Measurements from ENCODE around the gene NRCAM. TPM values are rescaled to one million over a fixed set of nuclear protein-coding genes. Genes with fewer than 3 reads are reported as not detected.
A peak's percentile ranks its signal among the peaks of the same experiment; 100 is the strongest.

Gene NRCAM
- total and polyA plus RNA-seq, 2 of the 13 experiments (the other 11 are each of a cell fraction or from before 2014, with no cell fraction given) = 0.31 to 0.33 TPM

DNA sequence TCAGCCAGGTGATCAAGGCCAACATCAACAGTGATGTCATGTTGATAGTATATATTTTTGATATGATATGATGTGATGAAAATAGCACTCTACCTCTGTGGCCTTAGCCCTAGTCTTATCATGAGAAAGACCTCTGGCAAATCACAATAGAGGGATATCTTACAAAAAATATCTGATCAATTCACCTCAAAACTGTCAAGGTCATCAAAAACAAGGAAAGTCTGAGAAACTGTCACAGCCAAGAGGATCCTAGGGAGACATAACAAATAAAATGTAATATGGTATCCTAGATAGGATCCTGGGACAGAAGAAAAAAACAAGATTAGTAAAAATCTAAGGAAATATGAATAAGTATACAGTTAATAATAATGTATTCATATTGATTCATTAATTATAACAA lies 92.6 kb downstream of the NRCAM start:
- TF ChIP-seq ZNF747 (CRISPR knock-in tag; IDR thresholded peaks at IDR 0.05; ENCODE audit: borderline replicate concordance) (no peak), MAFF (IDR thresholded peaks at IDR 0.05; ENCODE audit: low read depth, low read length) (peak; percentile 56; the same call in 1 of the 2 replicates), MAFK (conservative IDR thresholded peaks at IDR 0.05 in 1 of 2, IDR thresholded peaks at IDR 0.05 in 1 of 2; ENCODE audit: low read length in 2 of 2) (peak; percentile 60 to 75)
- ATAC-seq = no peak
- peaks cover 16% of the 10 kb centered on the region for H3K4me1 ChIP-seq (ENCODE audit: insufficient read depth, low read length)
- no peak for DNase-seq (ENCODE audit: low spot score)
- BruUV-seq (replicated peaks) = no TSS peak
- no peak overlapping the region for H3K27ac ChIP-seq (ENCODE audit: extremely low read length, insufficient read depth, low read length)
- no peaks in the 10 kb centered on the region for H3K27me3 ChIP-seq (ENCODE audit: control insufficient read depth in 1 of 2, insufficient read depth in 2 of 2, low read length in 2 of 2)
- ChIA-PET CTCF (ENCODE audit: low intra/inter-chr PET ratio, low total read pairs) (no interaction called here), POLR2A (no interaction called here)
- H3K4me3 ChIP-seq (replicated peaks in 1 of 3; ENCODE audit: insufficient read depth in 1 of 3, low read depth in 2 of 3, low read length in 3 of 3) = no peak overlapping the region
- in situ Hi-C loops (cut with HindIII; ENCODE audit: extremely low pct_ligation_motif_present, low pct_unique_long_range_greater_than_20kb) = no loop called here
- H2AFZ ChIP-seq (ENCODE audit: low read length) = no peak overlapping the region
- no peak overlapping the region for H3K4me2 ChIP-seq (ENCODE audit: low read depth, low read length)
- no peak overlapping the region for H3K9ac ChIP-seq (ENCODE audit: insufficient read depth, low read depth, low read length)
- intact Hi-C loops (cut with micrococcal nuclease; ENCODE audit: unreplicated experiment) = no loop called here
- no peaks in the 10 kb centered on the region for H3K79me2 ChIP-seq (ENCODE audit: insufficient read depth, low read length)
- H3K36me3 ChIP-seq (replicated peaks in 1 of 2; ENCODE audit: control insufficient read depth in 1 of 2, insufficient read depth in 2 of 2, low read length in 2 of 2) = no peaks in the 10 kb centered on the region
- H3K9me3 ChIP-seq (ENCODE audit: low read length) = no peaks in the 10 kb centered on the region
- no peak for FAIRE-seq
- no peaks in the 10 kb centered on the region for H4K20me1 ChIP-seq (ENCODE audit: insufficient read depth, low read length)

GRCh38 chr7:108360058-108360800 lies 96.0 kb downstream of the NRCAM start:
- ATAC-seq (no peak), DNase-seq (ENCODE audit: low spot score) (no peak), FAIRE-seq (no peak)
- Histone ChIP-seq H3K4me1 (ENCODE audit: insufficient read depth, low read length) (peaks cover 29% of the 10 kb centered on the region), H3K79me2 (ENCODE audit: insufficient read depth, low read length) (no peaks in the 10 kb centered on the region), H3K9ac (ENCODE audit: insufficient read depth, low read depth, low read length) (no peak overlapping the region), H3K4me2 (ENCODE audit: low read depth, low read length) (no peak overlapping the region), H3K4me3 (replicated peaks in 1 of 3; ENCODE audit: insufficient read depth in 1 of 3, low read depth in 2 of 3, low read length in 3 of 3) (no peak overlapping the region), H3K27me3 (ENCODE audit: control insufficient read depth in 1 of 2, insufficient read depth in 2 of 2, low read length in 2 of 2) (no peaks in the 10 kb centered on the region), H2AFZ (ENCODE audit: low read length) (no peak overlapping the region), H3K27ac (ENCODE audit: extremely low read length, insufficient read depth, low read length) (no peak overlapping the region), H3K9me3 (ENCODE audit: low read length) (no peaks in the 10 kb centered on the region), H3K36me3 (replicated peaks in 1 of 2; ENCODE audit: control insufficient read depth in 1 of 2, insufficient read depth in 2 of 2, low read length in 2 of 2) (no peaks in the 10 kb centered on the region), H4K20me1 (ENCODE audit: insufficient read depth, low read length) (no peaks in the 10 kb centered on the region)
- CTCF ChIA-PET (ENCODE audit: low intra/inter-chr PET ratio, low total read pairs) = no interaction called here
- intact Hi-C loops (cut with micrococcal nuclease; ENCODE audit: unreplicated experiment) (no loop called here), in situ Hi-C loops (cut with HindIII; ENCODE audit: extremely low pct_ligation_motif_present, low pct_unique_long_range_greater_than_20kb) (no loop called here)
- no TSS peak for BruUV-seq (replicated peaks)
- POLR2A ChIA-PET = no interaction called here
- WGBS (ENCODE audit: low lambda C conversion rate) = 64% methylated on average over 2 of the region's 2 CpGs
- no peak for TF ChIP-seq ATF7-NPFF (CRISPR knock-in tag; IDR thresholded peaks at IDR 0.05; ENCODE audit: low read depth)
- no peak for TF ChIP-seq SP2 (CRISPR knock-in tag; IDR thresholded peaks at IDR 0.05)
- no peak for TF ChIP-seq CCAR2 (optimal IDR thresholded peaks at IDR 0.05; ENCODE audit: low read depth, low read length)
- no peak for TF ChIP-seq AHR (CRISPR knock-in tag; IDR thresholded peaks at IDR 0.05)
- TF ChIP-seq DR1 (CRISPR knock-in tag; IDR thresholded peaks at IDR 0.05) = no peak
- no peak for TF ChIP-seq ZNF10 (CRISPR knock-in tag; IDR thresholded peaks at IDR 0.05; ENCODE audit: borderline replicate concordance, low read depth)

All from HepG2 (cell line).